K562 (cell line): ENCODE results near the gene CCDC152. TPM values are rescaled to one million over a fixed set of nuclear protein-coding genes. Genes with fewer than 3 reads are reported as not detected.
A peak's percentile ranks its signal among the peaks of the same experiment; 100 is the strongest.

Experiments used
- ATAC-seq: fragments of 200-7000 bp; cut with Tn5 transposase; 3 replicates; pipeline ENCODE4 v1.9.1; 2020; ENCODE audit warnings: moderate library complexity
- BruUV-seq: library from RNA; stranded (reverse); fragments of 400-500 nt; replicated peaks from 2 replicates; lab custom pipeline; 2021; lab: Mats Ljungman, UMichigan
- CTCF ChIA-PET: fragments of 300-600 bp; formaldehyde crosslinking; extraction: SDS; loops from one replicate; lab custom pipeline; 2021; ENCODE audit warnings: low intra/inter-chr PET ratio; lab: Yijun Ruan, JAX
- POLR2A ChIA-PET: fragments of 300-600, 350-650 bp; sonication (Branson Sonifier 250); formaldehyde crosslinking; extraction: SDS; loops from one replicate; lab custom pipeline; 2021; ENCODE audit warnings: antibody characterized with exemption, inconsistent platforms; lab: Yijun Ruan, JAX
- DNase-seq, 4 experiments: peaks; one replicate each; pipeline versions ENCODE4 v3.0.0 to v3.0.0-alpha.2; 2011 to 2018; ENCODE audit warnings: low spot score in 3 of 4, mixed read lengths in 3 of 4; ENCODE audit errors: extremely low read depth in 1 of 4
- FAIRE-seq: peaks from 2 replicates; lab custom pipeline; 2011; peaks lifted over from hg19 to GRCh38; lab: Jason Lieb, UNC
- H2AFZ ChIP-seq: 2 replicates; pipeline ENCODE4 v1.6.0; 2011; ENCODE audit warnings: low read depth, low read length, control low read depth, inconsistent platforms
- H3K27ac ChIP-seq: fragments of 200-600 bp; 3 replicates; pipeline ENCODE4 v1.8.0; 2011; ENCODE audit warnings: low read depth, mild to moderate bottlenecking, control low read depth, inconsistent platforms, low read length, moderate library complexity, mixed read lengths; ENCODE audit errors: extremely low read depth
- H3K27me3 ChIP-seq, 2 experiments: fragments of 300-600 bp in 1 of 2; 2 replicates in 1 of 2; 3 replicates in 1 of 2; pipeline versions ENCODE4 v1.6.0 to v1.8.0; 2011; ENCODE audit warnings: inconsistent platforms in 2 of 2, low read length in 2 of 2, mild to moderate bottlenecking in 1 of 2, mixed read lengths in 1 of 2, moderate library complexity in 1 of 2; ENCODE audit not compliant: control insufficient read depth in 2 of 2, insufficient read depth in 2 of 2
- H3K36me3 ChIP-seq: fragments of 300-600 bp; 3 replicates; pipeline ENCODE4 v1.8.0; 2011; ENCODE audit warnings: mild to moderate bottlenecking, low read length, inconsistent platforms; ENCODE audit not compliant: control insufficient read depth, insufficient read depth
- H3K4me1 ChIP-seq, 2 experiments: fragments of 200-600 bp in 1 of 2; replicated peaks in 1 of 2; 2 replicates in 1 of 2; 3 replicates in 1 of 2; pipeline versions ENCODE4 v1.5.1 to v1.8.0; 2011; ENCODE audit warnings: inconsistent platforms in 2 of 2, low read length in 2 of 2, mild to moderate bottlenecking in 1 of 2, mixed read lengths in 1 of 2, moderate library complexity in 1 of 2; ENCODE audit not compliant: control insufficient read depth in 2 of 2, insufficient read depth in 2 of 2
- H3K4me2 ChIP-seq: 2 replicates; pipeline ENCODE4 v1.6.1; 2011; ENCODE audit warnings: low read length, control low read depth, inconsistent platforms, mixed read lengths; ENCODE audit not compliant: insufficient read depth
- H3K4me3 ChIP-seq: fragments of 200-600 bp; sonication (generic), shearing (Covaris generic); 2 replicates; pipeline ENCODE4 v1.5.1; 2016; ENCODE audit warnings: control low read depth, inconsistent platforms
- H3K79me2 ChIP-seq: fragments of 200-600 bp; 3 replicates; pipeline ENCODE4 v1.8.0; 2011; ENCODE audit warnings: low read length, inconsistent platforms; ENCODE audit not compliant: control insufficient read depth, insufficient read depth
- H3K9ac ChIP-seq, 2 experiments: 2 replicates each; pipeline versions ENCODE4 v1.6.0 to v1.6.1; 2011; ENCODE audit warnings: low read depth in 2 of 2, low read length in 2 of 2, control low read depth in 1 of 2, inconsistent platforms in 1 of 2, mild to moderate bottlenecking in 1 of 2, mixed read lengths in 1 of 2; ENCODE audit not compliant: insufficient read depth in 1 of 2
- H3K9me1 ChIP-seq: one replicate; pipeline ENCODE4 v1.6.0; 2011; ENCODE audit warnings: inconsistent platforms, mild to moderate bottlenecking, low read length, moderate library complexity; ENCODE audit not compliant: control insufficient read depth, insufficient read depth
- H3K9me3 ChIP-seq: replicated peaks from 2 replicates; pipeline ENCODE4 v1.5.1; 2011; ENCODE audit warnings: low read depth, low read length, inconsistent platforms; ENCODE audit not compliant: control insufficient read depth, insufficient read depth
- H4K20me1 ChIP-seq: replicated peaks from 2 replicates; pipeline ENCODE4 v1.6.1; 2011; ENCODE audit warnings: low read length, inconsistent platforms, mixed read lengths; ENCODE audit not compliant: control insufficient read depth, insufficient read depth
- CCAR2 ChIP-seq: fragments of 200-400 bp; formaldehyde crosslinking; IDR thresholded peaks from 2 replicates; pipeline ENCODE4 v1.6.1; 2017; ENCODE audit warnings: mild to moderate bottlenecking, low read depth, low read length
- YY1 ChIP-seq, 3 experiments: IDR thresholded peaks; 2 replicates each; pipeline ENCODE4 v1.6.1; 2011; ENCODE audit warnings: low read length in 2 of 3, mild to moderate bottlenecking in 2 of 3, moderate library complexity in 2 of 3, borderline replicate concordance in 1 of 3, control low read depth in 1 of 3, low read depth in 1 of 3; ENCODE audit not compliant: insufficient read depth in 3 of 3, insufficient replicate concordance in 2 of 3, control insufficient read depth in 1 of 3, insufficient read length in 1 of 3; ENCODE audit errors: extremely low read depth in 1 of 3
- ZNF780A ChIP-seq: fragments of 250-450 bp; sonication (Bioruptor Pico); IDR thresholded peaks from 2 replicates; pipeline ENCODE4 v1.5.0; 2021; ENCODE audit warnings: mild to moderate bottlenecking
- WGBS: fragments of 100-300 bp; shearing (Covaris generic); methylation state at CpG from one replicate; pipeline ENCODE4 v1.1.6; 2016; ENCODE audit warnings: low coverage, mixed read lengths; ENCODE audit not compliant: insufficient coverage; ENCODE audit errors: missing lambda C conversion rate; 5-methylcytosine and 5-hydroxymethylcytosine counted together
- in situ Hi-C: fragments of 300-500 bp; cut with MboI; formaldehyde crosslinking; loops from 4 replicates; pipeline ENCODE4 v1.15.0; 2018; ENCODE audit warnings: inconsistent platforms, mixed read lengths
- intact Hi-C: fragments of 100-400 bp; cut with micrococcal nuclease; formaldehyde crosslinking; loops from 2 replicates; pipeline ENCODE4 v1.14.2; 2022
- polyA plus RNA-seq, 8 experiments: library from polyadenylated mRNA; depleted of rRNA in 4 of 8; stranded (reverse) in 5 of 8; unstranded in 3 of 8; fragments of >200 nt; fragmentation: Nextera tagmentation in 2 of 8; fragmentation: Illumina TruSeq in 1 of 8; extraction: Ambion mirVana in 2 of 8; extraction: Trizol in 1 of 8; gene quantifications; 2 replicates each; pipeline versions ENCODE4 v1.2.1 to v1.2.3, GENCODE V29; 2011 to 2014; ENCODE audit warnings: inconsistent platforms in 1 of 8, missing spikeins in 1 of 8
- total RNA-seq, 7 experiments: library from RNA; depleted of rRNA in 6 of 7; stranded (reverse); fragments of >200 nt in 6 of 7; fragmentation: Illumina TruSeq in 2 of 7; extraction: Trizol in 2 of 7; gene quantifications; 2 replicates each; pipeline versions ENCODE4 v1.2.1 to v1.2.3, GENCODE V29; 2011 to 2021; ENCODE audit warnings: low replicate concordance in 1 of 7
- TF ChIP-seq, protein P1 (sequence below): sonication (generic); formaldehyde crosslinking; IDR thresholded peaks from 2 replicates; pipeline ENCODE4 v1.8.0; 2023; ENCODE audit warnings: missing genetic modification reagents, mild to moderate bottlenecking, borderline replicate concordance

Gene CCDC152
- total and polyA plus RNA-seq, 9 of the 15 experiments (the other 6 are each of a cell fraction or from before 2014, with no cell fraction given): 2.5 to 11.6 (median 5.1) TPM

DNA sequence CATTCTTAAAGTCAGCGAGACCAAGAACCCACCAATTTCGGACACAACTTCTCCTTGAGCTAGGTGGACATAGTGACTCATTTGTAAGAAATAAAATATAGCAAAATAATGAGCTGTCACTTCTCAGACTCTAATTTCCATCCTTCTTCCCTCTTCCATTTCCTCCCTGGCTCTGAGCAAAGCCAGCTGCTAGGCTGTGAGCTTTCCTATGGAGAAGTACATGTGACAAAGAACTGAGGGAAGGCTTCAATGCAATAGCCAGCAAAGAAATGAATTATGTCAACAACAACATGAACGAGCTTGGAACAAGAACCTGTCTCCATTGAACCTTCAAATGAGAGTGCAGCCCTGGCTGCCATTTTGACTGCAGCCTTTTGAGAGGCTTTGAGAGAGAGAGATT, 81.0 kb downstream of the CCDC152 start:
- H4K20me1 ChIP-seq: no peaks in the 10 kb centered on the region
- DNase-seq: no peak
- H3K4me1 ChIP-seq: peaks cover 4 to 10% of the 10 kb centered on the region in 2 experiments; a peak in 3 of 5 replicates
- H3K36me3 ChIP-seq: no peaks in the 10 kb centered on the region
- in situ Hi-C loops: no loop called here
- no peaks in the 10 kb centered on the region for H3K27me3 ChIP-seq
- no peak overlapping the region for H3K9ac ChIP-seq
- no peak for ATAC-seq
- no peaks in the 10 kb centered on the region for H3K9me3 ChIP-seq
- CTCF ChIA-PET: no interaction called here
- no peak overlapping the region for H3K4me3 ChIP-seq
- H2AFZ ChIP-seq: peak overlapping the region; percentile 65
- H3K79me2 ChIP-seq: no peaks in the 10 kb centered on the region
- no peak overlapping the region for H3K27ac ChIP-seq
- intact Hi-C loops: no loop called here
- no peaks in the 10 kb centered on the region for H3K9me1 ChIP-seq
- WGBS: 16% methylated on average over 3 of the region's 3 CpGs
- no peak for FAIRE-seq
- no peak for TF ChIP-seq ZNF780A (CRISPR knock-in tag)
- TF ChIP-seq CCAR2: no peak
- peak in 1 of 3 experiments; percentile 53 for TF ChIP-seq YY1 (IDR thresholded peaks at IDR 0.05; ENCODE audit: borderline replicate concordance in 1 of 3, control insufficient read depth in 1 of 3, extremely low read depth in 1 of 3, insufficient read depth in 3 of 3, insufficient read length in 1 of 3, insufficient replicate concordance in 2 of 3, low read depth in 1 of 3, low read length in 2 of 3)
- TF ChIP-seq, protein P1, sequence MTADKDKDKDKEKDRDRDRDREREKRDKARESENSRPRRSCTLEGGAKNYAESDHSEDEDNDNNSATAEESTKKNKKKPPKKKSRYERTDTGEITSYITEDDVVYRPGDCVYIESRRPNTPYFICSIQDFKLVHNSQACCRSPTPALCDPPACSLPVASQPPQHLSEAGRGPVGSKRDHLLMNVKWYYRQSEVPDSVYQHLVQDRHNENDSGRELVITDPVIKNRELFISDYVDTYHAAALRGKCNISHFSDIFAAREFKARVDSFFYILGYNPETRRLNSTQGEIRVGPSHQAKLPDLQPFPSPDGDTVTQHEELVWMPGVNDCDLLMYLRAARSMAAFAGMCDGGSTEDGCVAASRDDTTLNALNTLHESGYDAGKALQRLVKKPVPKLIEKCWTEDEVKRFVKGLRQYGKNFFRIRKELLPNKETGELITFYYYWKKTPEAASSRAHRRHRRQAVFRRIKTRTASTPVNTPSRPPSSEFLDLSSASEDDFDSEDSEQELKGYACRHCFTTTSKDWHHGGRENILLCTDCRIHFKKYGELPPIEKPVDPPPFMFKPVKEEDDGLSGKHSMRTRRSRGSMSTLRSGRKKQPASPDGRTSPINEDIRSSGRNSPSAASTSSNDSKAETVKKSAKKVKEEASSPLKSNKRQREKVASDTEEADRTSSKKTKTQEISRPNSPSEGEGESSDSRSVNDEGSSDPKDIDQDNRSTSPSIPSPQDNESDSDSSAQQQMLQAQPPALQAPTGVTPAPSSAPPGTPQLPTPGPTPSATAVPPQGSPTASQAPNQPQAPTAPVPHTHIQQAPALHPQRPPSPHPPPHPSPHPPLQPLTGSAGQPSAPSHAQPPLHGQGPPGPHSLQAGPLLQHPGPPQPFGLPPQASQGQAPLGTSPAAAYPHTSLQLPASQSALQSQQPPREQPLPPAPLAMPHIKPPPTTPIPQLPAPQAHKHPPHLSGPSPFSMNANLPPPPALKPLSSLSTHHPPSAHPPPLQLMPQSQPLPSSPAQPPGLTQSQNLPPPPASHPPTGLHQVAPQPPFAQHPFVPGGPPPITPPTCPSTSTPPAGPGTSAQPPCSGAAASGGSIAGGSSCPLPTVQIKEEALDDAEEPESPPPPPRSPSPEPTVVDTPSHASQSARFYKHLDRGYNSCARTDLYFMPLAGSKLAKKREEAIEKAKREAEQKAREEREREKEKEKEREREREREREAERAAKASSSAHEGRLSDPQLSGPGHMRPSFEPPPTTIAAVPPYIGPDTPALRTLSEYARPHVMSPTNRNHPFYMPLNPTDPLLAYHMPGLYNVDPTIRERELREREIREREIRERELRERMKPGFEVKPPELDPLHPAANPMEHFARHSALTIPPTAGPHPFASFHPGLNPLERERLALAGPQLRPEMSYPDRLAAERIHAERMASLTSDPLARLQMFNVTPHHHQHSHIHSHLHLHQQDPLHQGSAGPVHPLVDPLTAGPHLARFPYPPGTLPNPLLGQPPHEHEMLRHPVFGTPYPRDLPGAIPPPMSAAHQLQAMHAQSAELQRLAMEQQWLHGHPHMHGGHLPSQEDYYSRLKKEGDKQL: no peak
- H3K4me2 ChIP-seq: no peak overlapping the region
- no TSS peak for BruUV-seq
- POLR2A ChIA-PET: interaction anchor here (0.7 to 1.4 kb wide), 4 partner anchors 18 to 27 kb away, joined by 3 to 4 read pairs (median 4); no protein-coding TSS in a partner anchor
